Subcutaneous adipose tissue (tissue), 4 donors: ENCODE data around the gene HOXA11. TPM values are rescaled to one million over a fixed set of nuclear protein-coding genes. Genes with fewer than 3 reads are reported as not detected.

ENCODE experiments used
- total RNA-seq, 4 donors: library from RNA; depleted of rRNA; stranded (reverse); fragments of >200 nt; gene quantifications; one replicate each; pipeline ENCODE4 v1.1.0, GENCODE V29; 2016
- TF ChIP-seq, protein P1 (sequence below): fragments of 450-650 bp; IDR thresholded peaks from one replicate; pipeline ENCODE4 v1.5.1; 2016; ENCODE audit warnings: low read depth, mild to moderate bottlenecking, control low read depth, antibody characterized with exemption, moderate library complexity

Gene HOXA11
- total RNA-seq, 4 donors from 2014 or later = 1.8 to 4.1 (median 1.9) TPM

DNA sequence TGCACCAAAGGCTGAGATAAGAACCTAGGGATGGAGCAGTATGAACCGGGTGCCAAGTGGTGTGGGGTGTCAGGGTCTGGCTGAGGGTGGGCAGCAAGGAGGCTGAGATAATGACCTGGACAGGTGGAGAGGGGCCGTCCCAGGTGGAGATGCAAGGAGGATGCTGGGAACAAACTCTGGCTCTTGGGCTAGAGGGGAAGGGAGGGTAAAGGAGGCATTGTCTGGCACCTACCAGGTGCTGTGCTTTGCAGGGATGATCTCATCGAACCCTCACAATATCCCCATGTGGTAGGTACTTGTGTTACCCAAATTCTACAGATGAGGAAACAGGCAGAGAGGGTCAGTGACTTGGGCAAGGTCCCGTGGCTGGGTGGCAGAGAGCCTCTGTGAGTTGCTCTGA lies 34.8 kb upstream of the HOXA11 start:
- TF ChIP-seq, protein P1, sequence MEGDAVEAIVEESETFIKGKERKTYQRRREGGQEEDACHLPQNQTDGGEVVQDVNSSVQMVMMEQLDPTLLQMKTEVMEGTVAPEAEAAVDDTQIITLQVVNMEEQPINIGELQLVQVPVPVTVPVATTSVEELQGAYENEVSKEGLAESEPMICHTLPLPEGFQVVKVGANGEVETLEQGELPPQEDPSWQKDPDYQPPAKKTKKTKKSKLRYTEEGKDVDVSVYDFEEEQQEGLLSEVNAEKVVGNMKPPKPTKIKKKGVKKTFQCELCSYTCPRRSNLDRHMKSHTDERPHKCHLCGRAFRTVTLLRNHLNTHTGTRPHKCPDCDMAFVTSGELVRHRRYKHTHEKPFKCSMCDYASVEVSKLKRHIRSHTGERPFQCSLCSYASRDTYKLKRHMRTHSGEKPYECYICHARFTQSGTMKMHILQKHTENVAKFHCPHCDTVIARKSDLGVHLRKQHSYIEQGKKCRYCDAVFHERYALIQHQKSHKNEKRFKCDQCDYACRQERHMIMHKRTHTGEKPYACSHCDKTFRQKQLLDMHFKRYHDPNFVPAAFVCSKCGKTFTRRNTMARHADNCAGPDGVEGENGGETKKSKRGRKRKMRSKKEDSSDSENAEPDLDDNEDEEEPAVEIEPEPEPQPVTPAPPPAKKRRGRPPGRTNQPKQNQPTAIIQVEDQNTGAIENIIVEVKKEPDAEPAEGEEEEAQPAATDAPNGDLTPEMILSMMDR = no peak

DNA sequence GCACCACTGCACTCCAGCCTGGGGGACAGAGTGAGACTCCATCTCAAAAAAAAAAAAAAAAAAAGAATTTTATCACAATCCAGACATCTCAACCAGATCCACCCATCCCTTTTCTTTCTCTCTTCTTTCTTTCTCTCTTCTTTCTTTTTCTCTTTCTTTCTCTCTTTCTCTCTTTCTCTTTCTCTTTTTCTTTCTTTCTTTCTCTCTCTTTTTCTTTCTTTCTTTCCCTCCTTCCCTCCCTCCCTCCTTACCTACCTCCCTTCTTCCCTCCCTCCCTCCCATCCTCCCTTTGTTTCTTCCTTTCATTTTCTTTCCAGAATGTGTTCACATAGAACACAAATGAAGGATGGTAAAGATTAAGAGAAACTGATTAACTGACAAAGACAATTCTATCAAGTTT lies 32.9 kb upstream of the HOXA11 start:
- TF ChIP-seq, protein P1 = no peak

DNA sequence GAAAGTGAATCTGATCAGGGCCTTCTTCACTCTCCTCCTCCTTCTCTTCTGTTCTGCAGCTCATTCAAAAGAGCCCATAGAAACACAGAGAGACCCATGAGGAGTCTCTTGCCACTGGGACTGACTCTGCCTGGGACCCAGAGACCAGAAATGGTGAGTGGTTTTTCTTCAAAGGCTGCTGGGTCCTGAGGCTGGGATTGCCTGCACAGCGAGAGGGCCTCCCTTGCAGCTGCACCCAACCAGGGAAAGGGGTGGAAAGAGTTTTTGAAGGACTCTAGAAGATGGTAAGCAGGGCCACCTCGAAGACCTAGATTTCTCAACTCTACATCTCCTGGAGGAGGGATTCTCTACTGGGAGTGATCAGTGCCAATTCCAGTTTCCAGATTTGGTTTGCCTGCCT lies 30.3 kb upstream of the HOXA11 start:
- TF ChIP-seq, protein P1 = no peak

DNA sequence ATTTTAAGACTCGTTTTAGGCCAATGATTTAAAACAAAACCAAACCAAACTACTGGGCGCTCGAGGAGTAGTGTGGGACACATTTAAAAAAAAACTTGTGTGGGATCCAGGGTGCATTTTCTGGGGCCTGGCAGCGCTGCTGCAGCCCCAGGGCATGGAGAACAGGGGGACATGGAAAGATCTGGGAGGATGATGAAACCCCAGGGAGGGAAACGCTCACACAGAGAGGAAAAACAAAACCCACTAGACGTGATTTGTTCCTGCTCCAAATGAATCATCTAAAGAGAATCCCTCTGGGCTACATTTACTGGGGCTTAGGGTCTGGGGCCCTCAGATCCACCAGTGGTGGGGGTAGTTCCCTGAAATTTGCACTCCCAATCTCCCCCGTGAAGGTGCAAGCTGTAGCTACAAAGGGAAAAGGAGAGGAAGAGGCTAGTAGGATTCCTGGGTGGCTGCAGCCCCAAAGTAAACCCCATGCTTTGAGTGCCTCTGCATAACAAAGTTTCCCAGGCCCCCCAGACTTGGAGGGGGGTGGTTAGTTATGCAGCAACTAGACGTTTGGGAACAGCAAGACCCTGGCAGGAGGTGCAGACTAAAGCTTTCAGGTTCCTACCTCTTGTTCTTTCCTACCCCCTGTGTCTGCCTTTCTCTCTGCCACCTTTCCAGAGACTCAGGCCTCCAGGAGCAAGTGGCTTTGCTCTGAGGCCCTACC lies 29.4 kb upstream of the HOXA11 start:
- TF ChIP-seq, protein P1 = no peak

DNA sequence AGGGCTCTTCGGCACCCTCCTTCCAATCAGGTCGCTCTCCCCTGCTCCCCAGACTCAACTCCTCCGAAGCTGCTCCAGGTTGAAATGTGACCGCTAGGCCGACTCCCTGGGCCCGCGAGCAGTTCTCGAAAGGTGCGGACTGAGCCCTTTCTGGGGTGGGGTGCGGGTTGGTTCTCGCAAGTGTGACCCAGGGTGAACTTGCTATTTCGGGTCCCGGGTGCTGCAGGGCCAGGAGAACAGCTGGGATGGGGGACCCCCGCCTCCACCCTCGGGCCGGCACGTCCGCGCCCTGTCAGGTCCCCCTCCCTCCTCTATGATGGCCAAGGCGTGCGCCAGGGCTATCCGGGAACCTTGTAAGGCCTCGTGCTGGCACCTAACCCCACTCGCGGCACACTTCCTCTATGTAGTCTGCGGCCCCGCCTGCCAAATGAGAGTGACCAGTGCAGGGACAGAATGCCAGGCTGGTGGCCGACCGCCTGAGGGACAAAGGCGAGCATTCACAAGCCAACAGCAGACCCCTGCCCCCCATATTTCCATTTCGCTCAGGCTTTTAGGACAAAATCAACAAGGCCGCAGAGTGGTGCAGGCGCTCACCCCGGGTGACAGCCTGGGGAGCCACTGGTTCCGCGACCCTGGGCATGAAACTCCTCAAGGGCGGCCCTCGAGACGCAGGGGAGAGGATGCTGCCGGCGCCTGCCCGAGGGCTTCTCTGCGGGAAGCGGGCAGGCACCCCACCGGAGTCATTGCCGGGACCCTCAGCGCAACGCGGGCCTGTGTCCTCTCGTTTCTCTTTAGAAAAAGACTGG lies 28.6 kb upstream of the HOXA11 start:
- TF ChIP-seq, protein P1 = no peak

DNA sequence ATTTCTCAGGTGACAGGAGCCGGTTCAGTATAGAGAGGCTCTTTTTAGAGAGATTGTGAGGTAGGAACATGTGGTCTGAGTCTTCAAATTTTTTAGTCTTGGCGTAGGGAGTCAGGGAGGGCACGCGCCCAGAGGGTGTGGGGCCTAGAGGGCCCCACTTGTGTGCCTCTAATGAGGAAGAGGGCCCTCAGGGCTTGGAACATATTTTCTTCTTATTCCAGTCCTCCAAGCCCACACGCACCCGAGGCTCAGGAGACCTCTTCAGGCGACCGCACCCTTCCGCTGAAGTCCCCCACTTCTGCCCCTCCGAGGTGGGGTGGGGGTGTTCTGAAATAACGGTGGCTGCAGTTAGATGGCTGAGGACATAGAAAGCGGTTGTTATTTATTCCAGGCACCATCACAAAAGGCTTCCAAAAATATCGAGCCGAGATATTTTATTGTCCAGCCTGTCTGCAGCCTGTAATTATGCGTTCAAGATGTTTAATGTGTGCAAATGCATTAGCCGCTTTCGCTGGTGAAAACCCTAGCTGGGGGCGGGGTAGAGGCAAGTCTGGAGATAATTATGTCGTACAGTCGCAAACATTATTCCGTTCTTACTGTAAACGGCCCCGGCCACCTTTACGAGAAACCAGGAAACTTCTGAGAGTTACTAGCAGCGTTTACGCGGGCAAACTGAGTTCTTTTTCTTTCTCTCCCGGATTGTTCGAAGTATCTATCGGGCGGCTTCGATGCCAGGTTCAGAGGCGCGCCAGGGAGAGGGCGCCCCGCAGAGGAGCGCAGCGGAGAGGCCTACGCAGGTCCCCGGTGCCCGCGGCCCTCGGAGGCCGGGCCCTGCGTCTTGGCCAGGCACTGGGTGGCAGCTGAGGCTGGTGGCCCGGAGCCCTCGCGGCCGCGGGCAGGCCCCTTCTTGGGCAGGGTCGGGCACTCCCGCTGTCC lies 27.7 kb upstream of the HOXA11 start:
- TF ChIP-seq, protein P1 = no peak

DNA sequence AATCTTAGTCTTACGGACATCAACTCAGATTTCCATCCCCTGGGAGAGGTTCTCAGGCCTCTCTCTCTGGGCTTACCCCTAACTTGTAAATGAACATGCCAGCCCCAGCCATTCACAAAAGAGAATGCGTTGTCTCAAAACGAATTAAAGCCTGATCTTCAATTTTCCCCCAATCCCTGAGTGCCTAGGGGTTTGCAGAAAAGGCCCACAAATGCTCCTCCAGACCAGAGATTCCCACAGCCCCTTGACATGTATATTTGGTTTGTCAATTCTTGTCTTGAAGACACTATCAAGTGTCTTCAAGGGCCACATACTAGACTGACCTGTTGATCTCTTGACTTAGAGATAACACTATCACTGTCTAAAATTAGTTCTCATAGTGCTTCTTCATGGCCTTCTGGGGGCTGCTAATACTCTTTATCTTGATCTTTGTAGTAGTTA lies 26.8 kb upstream of the HOXA11 start:
- TF ChIP-seq, protein P1 = no peak
